CD4-positive, alpha-beta memory T cell (primary cell): ENCODE results near the gene SOX18. TPM values are rescaled to one million over a fixed set of nuclear protein-coding genes. Genes with fewer than 3 reads are reported as not detected.

Experiments used
- CTCF ChIA-PET: fragments of 350-600 bp; sonication (Branson Sonifier 250); formaldehyde crosslinking; loops from one replicate; lab custom pipeline; 2021; ENCODE audit warnings: inconsistent platforms; ENCODE audit not compliant: partially characterized antibody; lab: Charles Lee
- POLR2A ChIA-PET: fragments of 350-600 bp; sonication (Branson Sonifier 250); formaldehyde crosslinking; loops from one replicate; lab custom pipeline; 2021; ENCODE audit not compliant: partially characterized antibody; lab: Charles Lee
- DNase-seq, 5 donors: peaks; one replicate each; pipeline versions ENCODE4 v3.0.0 to v3.0.0-alpha.2; 2020 to 2022; ENCODE audit warnings: mixed read lengths in 1 of 5
- H3K27ac ChIP-seq: one replicate; pipeline ENCODE4 v1.7.0; 2013; ENCODE audit warnings: low read depth, low read length
- H3K27me3 ChIP-seq: 2 replicates; pipeline ENCODE4 v1.7.0; 2013; ENCODE audit warnings: mild to moderate bottlenecking, low read length, moderate library complexity; ENCODE audit not compliant: insufficient read depth
- H3K36me3 ChIP-seq: 2 replicates; pipeline ENCODE4 v1.7.0; 2013; ENCODE audit warnings: mild to moderate bottlenecking, low read length, moderate library complexity; ENCODE audit not compliant: insufficient read depth
- H3K4me1 ChIP-seq: 2 replicates; pipeline ENCODE4 v1.7.0; 2013; ENCODE audit warnings: mild to moderate bottlenecking, low read length, moderate library complexity; ENCODE audit not compliant: insufficient read depth
- H3K4me3 ChIP-seq, 2 donors: one replicate each; pipeline ENCODE4 v1.7.0; 2013; ENCODE audit warnings: low read length in 2 of 2, mild to moderate bottlenecking in 1 of 2
- H3K9me3 ChIP-seq, 2 donors: one replicate each; pipeline ENCODE4 v1.7.0; 2013; ENCODE audit warnings: low read length in 2 of 2, control low read depth in 1 of 2; ENCODE audit not compliant: control insufficient read depth in 1 of 2
- H3K27ac Mint-ChIP-seq, 7 donors: one replicate each; pipeline ENCODE4 v1.8.0; 2020 to 2021; ENCODE audit warnings: mixed read lengths in 7 of 7, mild to moderate bottlenecking in 6 of 7, inconsistent platforms in 3 of 7, moderate library complexity in 3 of 7
- H3K27me3 Mint-ChIP-seq, 2 donors: one replicate each; pipeline ENCODE4 v1.8.0; 2020 to 2021; ENCODE audit warnings: mixed read lengths in 2 of 2
- H3K36me3 Mint-ChIP-seq, 2 donors: one replicate each; pipeline ENCODE4 v1.8.0; 2020 to 2021; ENCODE audit warnings: mixed read lengths in 2 of 2, inconsistent platforms in 1 of 2, mild to moderate bottlenecking in 1 of 2
- H3K4me1 Mint-ChIP-seq, 4 donors: one replicate each; pipeline ENCODE4 v1.8.0; 2020 to 2021; ENCODE audit warnings: mixed read lengths in 4 of 4, mild to moderate bottlenecking in 1 of 4
- H3K4me3 Mint-ChIP-seq, 8 donors: one replicate each; pipeline ENCODE4 v1.8.0; 2020 to 2021; ENCODE audit warnings: mixed read lengths in 8 of 8, mild to moderate bottlenecking in 7 of 8, moderate library complexity in 6 of 8, inconsistent platforms in 3 of 8
- H3K9me3 Mint-ChIP-seq, 8 donors: one replicate each; pipeline ENCODE4 v1.8.0; 2020 to 2021; ENCODE audit warnings: mixed read lengths in 8 of 8, mild to moderate bottlenecking in 5 of 8, inconsistent platforms in 3 of 8, moderate library complexity in 1 of 8
- intact Hi-C: fragments of 100-400 bp; cut with micrococcal nuclease; formaldehyde crosslinking; loops from one replicate; pipeline ENCODE4 v1.15.1; 2023
- polyA plus RNA-seq, 2 donors: library from polyadenylated mRNA; unstranded; fragments of 300-500 nt; fragmentation: Illumina TruSeq; gene quantifications; one replicate each; pipeline ENCODE4 v1.2.3, GENCODE V29; 2021
- total RNA-seq, 2 experiments: library from RNA; stranded (reverse); gene quantifications; one replicate each; pipeline ENCODE4 v1.2.3, GENCODE V29; 2021

Gene SOX18
- total and polyA plus RNA-seq, 4 experiments from 2014 or later = not detected

GRCh38 chr20:64073476-64074183 lies 24.2 kb upstream of the SOX18 start:
- peaks cover 29% of the 10 kb centered on the region for H3K36me3 ChIP-seq

GRCh38 chr20:64072498-64073063 lies 23.1 kb upstream of the SOX18 start:
- H3K4me1 ChIP-seq = peaks cover 38% of the 10 kb centered on the region
- DNase-seq = no peak
- no peak overlapping the region for H3K4me3 Mint-ChIP-seq
- ChIA-PET CTCF (interaction anchor here (0.7 to 0.8 kb wide), 2 partner anchors 11 to 14 kb away, joined by 3 read pairs; no protein-coding TSS in a partner anchor), POLR2A (interaction anchor here (1.5 to 1.7 kb wide), 2 partner anchors 8 to 11 kb away, joined by 3 to 6 read pairs; partner anchors contain the start of gene LKAAEAR1)
- peaks cover 0 to 29% (median 11%) of the 10 kb centered on the region in 4 donors for H3K4me1 Mint-ChIP-seq
- H3K27ac Mint-ChIP-seq = peak overlapping the region in 2 of 7 donors; percentile 9 to 41
- no peak overlapping the region for H3K27ac ChIP-seq
- peaks cover 0 to 24% of the 10 kb centered on the region in 2 donors for H3K36me3 Mint-ChIP-seq
- no peaks in the 10 kb centered on the region for H3K27me3 Mint-ChIP-seq
- no peak overlapping the region for H3K4me3 ChIP-seq
- H3K36me3 ChIP-seq = peaks cover 29% of the 10 kb centered on the region
- no peaks in the 10 kb centered on the region for H3K27me3 ChIP-seq
- intact Hi-C loops = no loop called here
- H3K9me3 Mint-ChIP-seq = no peaks in the 10 kb centered on the region
- no peaks in the 10 kb centered on the region for H3K9me3 ChIP-seq

More at GRCh38 chr20:64073476-64074183, 24.2 kb upstream of the SOX18 start:
- POLR2A ChIA-PET = interaction anchor here (1.5 kb wide), 1 partner anchor 9 kb away, joined by 3 read pairs; no protein-coding TSS in a partner anchor
- no peaks in the 10 kb centered on the region for H3K27me3 ChIP-seq
- DNase-seq = no peak
- CTCF ChIA-PET = interaction anchor here (0.7 kb wide), 1 partner anchor 13 kb away, joined by 3 read pairs; no protein-coding TSS in a partner anchor
- Mint-ChIP-seq H3K36me3 (peaks cover 0 to 28% of the 10 kb centered on the region in 2 donors), H3K9me3 (no peaks in the 10 kb centered on the region), H3K27me3 (no peaks in the 10 kb centered on the region), H3K4me3 (no peak overlapping the region), H3K27ac (peak overlapping the region in 2 of 7 donors; percentile 21 to 61), H3K4me1 (peaks cover 0 to 25% (median 12%) of the 10 kb centered on the region in 4 donors)
- H3K4me1 ChIP-seq = peaks cover 33% of the 10 kb centered on the region
- H3K27ac ChIP-seq = no peak overlapping the region
- no peaks in the 10 kb centered on the region for H3K9me3 ChIP-seq
- intact Hi-C loops = no loop called here
- no peak overlapping the region for H3K4me3 ChIP-seq

GRCh38 chr20:64071341-64072332 lies 22.2 kb upstream of the SOX18 start:
- no peak overlapping the region for H3K4me3 Mint-ChIP-seq
- no peaks in the 10 kb centered on the region for H3K27me3 ChIP-seq
- no peaks in the 10 kb centered on the region for H3K9me3 ChIP-seq
- DNase-seq = no peak
- POLR2A ChIA-PET = interaction anchor here (0.5 to 1.7 kb wide), 2 partner anchors 12 to 33 kb away, joined by 3 to 6 read pairs; partner anchors contain the start of gene LKAAEAR1
- peaks cover 29% of the 10 kb centered on the region for H3K36me3 ChIP-seq
- peaks cover 0 to 24% of the 10 kb centered on the region in 2 donors for H3K36me3 Mint-ChIP-seq
- H3K27ac ChIP-seq = no peak overlapping the region
- H3K9me3 Mint-ChIP-seq = no peaks in the 10 kb centered on the region
- intact Hi-C loops = no loop called here
- peaks cover 38% of the 10 kb centered on the region for H3K4me1 ChIP-seq
- H3K4me1 Mint-ChIP-seq = peaks cover 3 to 34% (median 15%) of the 10 kb centered on the region in 4 donors
- H3K27me3 Mint-ChIP-seq = no peaks in the 10 kb centered on the region
- H3K4me3 ChIP-seq = no peak overlapping the region
- H3K27ac Mint-ChIP-seq = peak overlapping the region in 2 of 7 donors; percentile 9 to 41
- CTCF ChIA-PET = interaction anchor here (0.7 to 1.5 kb wide), 2 partner anchors 17 to 575 kb away, joined by 3 to 4 read pairs; no protein-coding TSS in a partner anchor

GRCh38 chr20:64070244-64070993 lies 21.0 kb upstream of the SOX18 start:
- H3K4me1 Mint-ChIP-seq = peaks cover 13 to 34% (median 24%) of the 10 kb centered on the region in 4 donors
- POLR2A ChIA-PET = interaction anchor here (1.1 kb wide), 1 partner anchor 9 kb away, joined by 3 read pairs; the partner anchor contains the start of genes OPRL1 and RGS19
- no peak overlapping the region for H3K27ac Mint-ChIP-seq

GRCh38 chr20:64069614-64070243 lies 20.3 kb upstream of the SOX18 start:
- no peaks in the 10 kb centered on the region for H3K27me3 Mint-ChIP-seq
- H3K4me3 Mint-ChIP-seq = no peak overlapping the region
- H3K4me1 Mint-ChIP-seq = peaks cover 16 to 40% (median 27%) of the 10 kb centered on the region in 4 donors
- H3K36me3 Mint-ChIP-seq = peaks cover 0 to 15% of the 10 kb centered on the region in 2 donors
- Histone ChIP-seq H3K36me3 (peaks cover 16% of the 10 kb centered on the region), H3K27ac (no peak overlapping the region), H3K4me3 (no peak overlapping the region), H3K9me3 (no peaks in the 10 kb centered on the region), H3K27me3 (no peaks in the 10 kb centered on the region), H3K4me1 (peaks cover 44% of the 10 kb centered on the region)
- H3K27ac Mint-ChIP-seq = no peak overlapping the region
- no peak for DNase-seq
- ChIA-PET CTCF (interaction anchor here (0.6 to 1.8 kb wide), 3 partner anchors 9 to 73 kb away, joined by 3 to 7 read pairs (median 3); partner anchors contain the start of gene RGS19), POLR2A (interaction anchor here (0.6 to 1.9 kb wide), 3 partner anchors 10 to 149 kb away, joined by 3 to 7 read pairs (median 3); partner anchors contain the start of genes LKAAEAR1, OPRL1 and RGS19)
- intact Hi-C loops = no loop called here
- no peaks in the 10 kb centered on the region for H3K9me3 Mint-ChIP-seq

More at GRCh38 chr20:64070244-64070993, 21.0 kb upstream of the SOX18 start:
- H3K36me3 ChIP-seq = peaks cover 22% of the 10 kb centered on the region
- intact Hi-C loops = no loop called here
- peaks cover 0 to 19% of the 10 kb centered on the region in 2 donors for H3K36me3 Mint-ChIP-seq
- DNase-seq = no peak
- no peaks in the 10 kb centered on the region for H3K27me3 ChIP-seq
- H3K27me3 Mint-ChIP-seq = no peaks in the 10 kb centered on the region
- H3K4me3 Mint-ChIP-seq = no peak overlapping the region
- no peak overlapping the region for H3K4me3 ChIP-seq
- H3K4me1 ChIP-seq = peaks cover 41% of the 10 kb centered on the region
- no peak overlapping the region for H3K27ac ChIP-seq
- CTCF ChIA-PET = interaction anchor here (0.6 to 1.8 kb wide), 5 partner anchors 8 to 573 kb away, joined by 3 to 7 read pairs (median 3); partner anchors contain the start of gene RGS19
- H3K9me3 Mint-ChIP-seq = no peaks in the 10 kb centered on the region
- no peaks in the 10 kb centered on the region for H3K9me3 ChIP-seq
